GM19455 (cell line): ENCODE data around the gene CYP51A1.
"Not testable (repeated sequence)": the region's sequence is repeated elsewhere in the genome, so short reads cannot be mapped to it uniquely, and the experiment has no call there.

Experiments
- ATAC-seq: cut with Tn5 transposase; IDR thresholded peaks from one replicate; pipeline ENCODE4 v1.9.1; 2021; ENCODE audit not compliant: unreplicated experiment

Gene CYP51A1

GRCh38 chr7:92131764-92132330 lies 2.4 kb downstream of the CYP51A1 start:
- no peak for ATAC-seq

- no peak for ATAC-seq
These were observed 3.2 kb downstream of the CYP51A1 start for GRCh38 chr7:92131093-92131492.

GRCh38 chr7:92121681-92122080 lies 12.6 kb downstream of the CYP51A1 start:
- no peak for ATAC-seq

GRCh38 chr7:92119213-92119759 lies 15.0 kb downstream of the CYP51A1 start:
- ATAC-seq = no peak

GRCh38 chr7:92116949-92117348 lies 17.3 kb downstream of the CYP51A1 start:
- no peak for ATAC-seq

GRCh38 chr7:92115821-92116220 lies 18.5 kb downstream of the CYP51A1 start:
- ATAC-seq = no peak

GRCh38 chr7:92110857-92111256 lies 23.4 kb downstream of the CYP51A1 start:
- ATAC-seq = no peak

- no peak for ATAC-seq
These were observed 25.5 kb downstream of the CYP51A1 start for GRCh38 chr7:92108821-92109220.

- not testable (repeated sequence) for ATAC-seq
These were observed 31.4 kb downstream of the CYP51A1 start for GRCh38 chr7:92102862-92103261.

DNA sequence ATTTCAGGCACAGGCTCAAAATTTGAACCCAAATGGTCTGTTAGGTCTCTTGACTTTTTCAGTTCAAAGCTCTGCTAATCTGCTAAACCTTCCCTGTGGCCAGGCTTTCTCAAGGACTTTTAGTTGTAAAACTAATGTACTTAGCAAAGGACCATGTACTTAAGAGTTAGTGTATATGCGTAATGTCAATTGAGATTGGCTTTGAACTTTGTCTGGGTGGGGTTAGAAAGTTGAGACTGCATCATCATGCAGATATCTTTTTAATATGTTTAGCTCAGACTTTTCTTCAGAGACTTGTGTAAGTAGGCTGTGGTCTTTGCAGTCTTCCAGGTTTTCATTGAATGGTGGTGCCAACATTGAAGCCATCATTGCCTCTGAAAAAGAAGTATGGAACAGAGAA lies 33.7 kb downstream of the CYP51A1 start:
- no peak for ATAC-seq

GRCh38 chr7:92095380-92095779 lies 38.9 kb downstream of the CYP51A1 start:
- no peak for ATAC-seq

DNA sequence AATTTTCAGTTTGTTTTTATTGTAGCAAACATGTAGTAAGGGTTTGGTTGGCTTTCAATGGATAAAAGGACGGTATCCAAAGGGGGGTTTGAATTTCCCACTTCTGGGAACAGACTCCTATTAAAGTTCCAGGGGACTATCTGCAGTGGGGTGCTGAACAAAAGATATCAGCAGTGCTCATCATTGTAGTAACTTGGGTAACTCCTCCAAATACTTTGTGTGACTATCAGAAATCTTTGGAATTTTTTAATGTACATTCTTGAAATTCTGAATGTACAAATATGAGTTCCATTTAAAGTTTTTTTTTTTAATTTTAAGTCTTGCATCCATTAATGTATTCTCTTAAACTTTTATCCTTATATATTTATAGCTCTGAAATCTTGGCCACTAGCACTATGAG lies 42.1 kb downstream of the CYP51A1 start:
- no peak for ATAC-seq

DNA sequence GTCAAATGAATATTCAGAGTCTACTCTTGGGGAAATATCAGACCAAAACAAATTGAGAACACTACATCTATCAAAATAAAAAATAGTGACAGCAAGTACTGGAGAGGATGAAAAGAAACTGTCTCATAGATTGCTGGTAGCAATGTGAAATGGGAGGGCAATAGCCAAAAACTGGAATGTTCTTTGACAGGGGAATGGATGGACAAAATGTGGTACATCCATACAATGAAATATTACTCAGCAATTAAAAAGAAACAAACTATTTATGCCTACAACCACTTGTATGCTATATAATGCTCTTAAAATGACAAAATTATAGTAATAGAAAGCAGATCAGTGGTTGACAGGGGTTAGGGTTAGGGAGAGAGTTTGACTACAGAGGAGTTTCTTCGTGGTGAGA lies 46.0 kb downstream of the CYP51A1 start:
- no peak for ATAC-seq

- not testable (repeated sequence) for ATAC-seq
These were observed 50.4 kb downstream of the CYP51A1 start for GRCh38 chr7:92083922-92084321.

DNA sequence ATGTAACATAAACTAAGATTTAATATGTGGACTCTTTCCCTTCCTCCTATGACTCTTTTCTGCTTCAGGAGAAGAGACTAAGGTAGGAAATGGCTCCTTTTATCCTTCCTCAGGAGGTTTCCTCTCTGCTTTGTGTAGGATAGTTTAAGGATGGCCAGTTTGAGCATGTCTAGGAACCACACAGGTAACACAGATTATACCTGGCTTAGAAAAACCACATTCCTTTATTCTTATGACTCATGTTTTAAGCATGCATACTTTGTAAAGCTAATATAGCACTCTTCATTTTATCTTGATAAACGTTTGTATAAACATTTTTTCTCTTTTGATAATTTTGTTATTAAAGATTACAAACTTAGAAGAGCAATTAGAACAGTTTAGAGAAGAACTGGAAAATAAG lies 57.8 kb downstream of the CYP51A1 start:
- ATAC-seq = no peak

GRCh38 chr7:92075455-92076158 lies 58.7 kb downstream of the CYP51A1 start:
- ATAC-seq = peak; percentile 83

DNA sequence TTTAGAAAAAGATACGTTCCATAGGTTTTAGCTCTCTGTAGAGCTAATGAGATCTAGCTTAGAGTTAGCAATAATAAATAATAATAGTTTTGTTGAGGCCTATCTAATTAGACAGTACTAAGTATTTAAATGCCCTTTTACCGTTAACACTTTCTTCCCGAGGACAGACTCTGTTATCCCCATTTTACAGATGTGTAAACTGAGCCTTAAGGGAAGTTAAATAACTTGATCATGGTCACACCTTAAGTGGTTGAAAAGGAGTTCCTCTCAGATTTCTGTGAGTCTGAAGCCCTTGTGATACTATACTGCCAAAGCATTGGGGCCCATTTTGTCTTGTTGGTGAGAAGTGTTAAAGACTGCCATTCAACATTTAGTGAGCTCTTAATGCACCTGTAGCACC lies 61.6 kb downstream of the CYP51A1 start:
- no peak for ATAC-seq

DNA sequence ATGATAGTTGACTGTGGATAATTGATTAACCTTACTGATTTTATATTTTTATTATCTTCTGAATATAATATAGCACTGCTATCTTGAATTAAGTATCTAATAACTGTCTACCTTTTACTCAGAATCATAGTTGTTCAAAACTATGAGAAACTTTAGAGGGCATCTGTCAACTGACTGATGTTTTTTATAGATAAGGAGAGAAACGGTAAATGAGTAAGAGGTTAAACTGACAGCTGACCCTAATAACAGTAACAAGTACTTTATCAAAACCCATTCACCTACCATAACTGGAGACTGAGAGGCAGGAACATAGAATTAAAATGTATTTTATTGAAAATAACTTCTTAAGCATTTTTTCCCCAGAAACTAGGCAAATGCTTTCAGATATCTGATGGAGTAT lies 62.2 kb downstream of the CYP51A1 start:
- ATAC-seq = no peak

GRCh38 chr7:92071032-92071431 lies 63.2 kb downstream of the CYP51A1 start:
- no peak for ATAC-seq

DNA sequence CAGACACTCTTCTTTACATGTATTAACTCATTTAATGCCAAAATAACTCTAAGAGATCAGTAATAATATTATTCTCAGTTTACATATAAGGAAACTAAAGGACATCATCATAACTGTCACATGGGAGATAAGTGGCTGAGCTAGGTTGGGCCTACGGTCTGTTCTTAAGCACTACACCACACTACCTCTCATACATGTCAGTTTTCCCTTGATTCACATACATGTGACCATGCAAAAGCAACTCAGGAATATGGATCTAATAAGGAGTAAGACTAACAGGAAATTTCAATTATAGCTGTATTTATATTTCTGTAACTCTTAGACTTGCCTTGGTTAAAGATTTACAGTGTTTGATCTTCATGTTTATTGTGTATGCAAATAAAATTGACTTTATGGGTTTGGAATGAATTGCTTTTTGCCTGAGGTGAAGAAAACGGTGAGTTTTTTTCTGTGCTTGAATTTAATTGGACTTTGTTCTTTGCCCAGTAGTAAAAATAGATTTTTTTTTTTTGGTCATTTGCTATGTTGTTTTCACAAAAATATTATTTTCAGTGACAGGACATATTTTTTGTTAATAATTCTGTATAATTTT lies 69.7 kb downstream of the CYP51A1 start:
- no peak for ATAC-seq
